Measurements from ENCODE around the gene C16orf87. TPM values are rescaled to one million over a fixed set of nuclear protein-coding genes. Genes with fewer than 3 reads are reported as not detected.

C16orf87 gene
- total RNA-seq, 1 donor from 2014 or later = 5.3 TPM

DNA sequence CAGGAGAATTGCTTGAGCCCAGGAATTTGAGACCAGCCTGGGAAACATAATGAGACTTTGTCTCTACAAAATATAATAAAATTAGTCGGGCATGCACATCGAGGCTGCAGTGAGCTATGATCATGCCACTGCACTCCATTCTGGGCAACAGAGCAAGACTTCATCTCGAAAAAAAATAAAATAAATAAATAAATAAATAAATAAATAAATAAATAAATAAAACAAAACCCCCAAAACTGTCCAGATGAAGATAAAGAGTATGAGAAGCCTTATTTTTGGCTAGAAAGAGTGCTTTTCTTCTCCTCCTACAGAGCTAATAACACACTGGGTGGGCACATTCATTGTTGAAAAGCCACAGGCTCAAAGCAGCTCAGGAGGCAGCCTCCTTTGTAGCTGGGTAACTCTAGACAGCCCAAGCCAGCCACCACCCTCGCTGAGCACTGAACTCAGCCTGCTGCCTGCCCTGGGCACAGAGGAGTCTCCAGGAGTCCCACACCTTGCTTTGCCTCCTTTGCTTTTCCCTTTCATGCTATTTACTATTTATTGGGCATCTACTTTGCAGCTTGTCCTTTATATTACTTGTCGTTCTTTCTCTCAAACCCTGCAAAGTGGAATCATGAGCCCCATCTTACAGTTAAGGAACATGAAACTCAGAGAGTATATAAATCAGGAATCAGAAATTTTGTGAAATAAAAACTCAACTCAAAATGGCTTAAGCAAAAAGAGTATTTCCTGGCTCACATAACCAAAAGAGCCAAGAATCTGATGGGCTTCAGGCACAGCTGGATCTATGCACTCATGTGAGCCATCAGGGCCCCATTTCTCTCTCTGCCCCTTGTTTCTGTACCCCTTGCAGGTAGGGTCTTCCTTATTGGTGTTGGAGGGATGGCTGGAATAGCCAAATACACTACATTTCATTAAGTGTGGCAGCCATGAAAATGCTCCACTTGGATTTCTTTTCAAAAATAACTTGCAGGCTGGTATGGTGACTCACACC, 18.1 kb upstream of the C16orf87 start:
- H3K4me3 ChIP-seq (ENCODE audit: low read depth, low read length) = no peak overlapping the region
- TF ChIP-seq, protein P1, sequence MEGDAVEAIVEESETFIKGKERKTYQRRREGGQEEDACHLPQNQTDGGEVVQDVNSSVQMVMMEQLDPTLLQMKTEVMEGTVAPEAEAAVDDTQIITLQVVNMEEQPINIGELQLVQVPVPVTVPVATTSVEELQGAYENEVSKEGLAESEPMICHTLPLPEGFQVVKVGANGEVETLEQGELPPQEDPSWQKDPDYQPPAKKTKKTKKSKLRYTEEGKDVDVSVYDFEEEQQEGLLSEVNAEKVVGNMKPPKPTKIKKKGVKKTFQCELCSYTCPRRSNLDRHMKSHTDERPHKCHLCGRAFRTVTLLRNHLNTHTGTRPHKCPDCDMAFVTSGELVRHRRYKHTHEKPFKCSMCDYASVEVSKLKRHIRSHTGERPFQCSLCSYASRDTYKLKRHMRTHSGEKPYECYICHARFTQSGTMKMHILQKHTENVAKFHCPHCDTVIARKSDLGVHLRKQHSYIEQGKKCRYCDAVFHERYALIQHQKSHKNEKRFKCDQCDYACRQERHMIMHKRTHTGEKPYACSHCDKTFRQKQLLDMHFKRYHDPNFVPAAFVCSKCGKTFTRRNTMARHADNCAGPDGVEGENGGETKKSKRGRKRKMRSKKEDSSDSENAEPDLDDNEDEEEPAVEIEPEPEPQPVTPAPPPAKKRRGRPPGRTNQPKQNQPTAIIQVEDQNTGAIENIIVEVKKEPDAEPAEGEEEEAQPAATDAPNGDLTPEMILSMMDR (IDR thresholded peaks at IDR 0.05; ENCODE audit: insufficient read depth, low read length, severe bottlenecking) = no peak
- FAIRE-seq (no peak), DNase-seq (ENCODE audit: low read depth) (no peak)
- H3K27me3 ChIP-seq (ENCODE audit: control insufficient read depth, insufficient read depth, low read length) = peaks cover 2% of the 10 kb centered on the region
- H3K36me3 ChIP-seq (ENCODE audit: control insufficient read depth, insufficient read depth, low read length) = no peaks in the 10 kb centered on the region

DNA sequence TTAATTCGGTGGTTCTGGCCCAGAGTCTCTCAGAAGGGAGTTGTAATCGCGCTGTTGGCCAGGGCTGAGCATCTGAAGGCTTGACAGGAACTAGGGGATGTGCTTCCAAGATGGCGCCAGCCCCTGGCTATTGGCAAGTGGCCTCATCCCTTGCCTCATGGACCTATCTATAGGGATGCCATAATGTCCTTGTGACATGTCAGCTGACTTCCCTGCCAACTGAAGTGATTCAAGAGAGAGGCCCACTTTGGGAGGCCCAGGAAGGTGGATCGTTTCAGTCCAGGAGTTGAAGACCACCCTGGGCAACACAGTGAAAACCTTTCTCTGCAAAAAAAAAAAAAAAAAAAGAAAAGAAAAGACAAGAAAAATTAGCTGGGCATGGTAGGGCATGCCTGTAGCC, 15.0 kb upstream of the C16orf87 start:
- no peaks in the 10 kb centered on the region for H3K36me3 ChIP-seq (ENCODE audit: control insufficient read depth, insufficient read depth, low read length)
- no peak for DNase-seq (ENCODE audit: low read depth)

DNA sequence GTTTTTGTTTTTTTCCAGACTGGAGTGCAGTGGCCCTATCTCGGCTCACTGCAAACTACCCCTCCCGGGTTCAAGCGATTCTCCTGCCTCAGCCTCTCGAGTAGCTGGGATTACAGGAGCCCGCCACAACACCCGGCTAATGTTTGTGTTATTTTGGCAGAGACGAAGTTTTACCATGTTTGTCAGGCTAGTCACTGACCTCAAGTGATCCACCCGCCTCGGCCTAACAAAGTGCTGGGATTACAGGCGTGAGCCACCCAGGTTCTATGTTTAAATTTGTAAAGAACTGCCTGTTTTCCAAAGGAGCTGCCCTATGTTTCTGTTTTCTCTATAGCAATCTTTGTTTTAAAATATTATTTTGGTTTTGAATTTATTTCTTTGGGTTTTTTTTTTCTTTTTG, 13.8 kb upstream of the C16orf87 start:
- DNase-seq (ENCODE audit: low read depth) = no peak
- FAIRE-seq = no peak
- Histone ChIP-seq H3K4me3 (ENCODE audit: low read depth, low read length) (no peak overlapping the region), H3K36me3 (ENCODE audit: control insufficient read depth, insufficient read depth, low read length) (no peaks in the 10 kb centered on the region), H3K27me3 (ENCODE audit: control insufficient read depth, insufficient read depth, low read length) (no peaks in the 10 kb centered on the region)
- TF ChIP-seq, protein P1 (IDR thresholded peaks at IDR 0.05; ENCODE audit: insufficient read depth, low read length, severe bottlenecking) = no peak

More for the DNA sequence above, 15.0 kb upstream of the C16orf87 start:
- peaks cover 2% of the 10 kb centered on the region for H3K27me3 ChIP-seq (ENCODE audit: control insufficient read depth, insufficient read depth, low read length)
- H3K4me3 ChIP-seq (ENCODE audit: low read depth, low read length) = no peak overlapping the region
- TF ChIP-seq, protein P1 (IDR thresholded peaks at IDR 0.05; ENCODE audit: insufficient read depth, low read length, severe bottlenecking) = no peak
- no peak for FAIRE-seq

DNA sequence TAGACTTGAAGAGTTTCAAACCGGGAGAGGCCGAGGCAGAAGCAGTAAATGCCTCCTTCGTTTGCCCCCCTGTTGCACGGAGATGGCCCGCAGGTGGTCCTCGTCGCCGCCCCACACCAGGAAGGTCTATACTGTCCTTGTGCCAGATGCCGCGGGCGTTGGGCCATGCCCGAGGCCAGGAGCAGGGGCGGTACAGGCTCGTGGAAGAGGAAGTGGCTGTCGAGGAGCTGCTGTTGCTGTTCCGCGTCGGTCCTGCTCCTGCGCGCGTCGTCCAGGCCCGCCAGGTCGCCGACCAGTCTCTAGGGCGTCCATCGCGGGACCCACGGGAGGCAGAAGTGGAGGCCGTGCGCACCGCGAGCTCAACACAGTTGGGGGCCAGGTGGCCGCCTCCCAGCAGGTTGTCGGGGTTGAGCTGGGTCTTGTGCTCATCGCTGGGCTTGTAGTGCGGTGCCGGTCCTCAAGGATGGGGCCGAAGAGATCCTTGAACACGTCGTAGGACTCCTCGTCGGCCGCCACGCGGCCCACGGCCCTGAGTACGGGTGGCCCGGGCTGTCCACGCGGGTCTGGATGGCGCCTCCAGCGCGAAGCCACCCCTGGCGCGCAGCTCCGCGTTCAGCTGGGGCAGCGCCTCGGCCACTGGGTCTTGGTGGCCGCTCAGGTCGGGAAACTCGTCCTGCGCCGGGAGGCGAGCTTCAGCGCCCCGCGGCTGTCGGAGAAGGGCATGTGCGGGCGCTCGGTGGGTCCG, 13.1 kb upstream of the C16orf87 start:
- FAIRE-seq (no peak), DNase-seq (ENCODE audit: low read depth) (no peak)
- Histone ChIP-seq H3K36me3 (ENCODE audit: control insufficient read depth, insufficient read depth, low read length) (no peaks in the 10 kb centered on the region), H3K27me3 (ENCODE audit: control insufficient read depth, insufficient read depth, low read length) (no peaks in the 10 kb centered on the region), H3K4me3 (ENCODE audit: low read depth, low read length) (no peak overlapping the region)
- TF ChIP-seq, protein P1 (IDR thresholded peaks at IDR 0.05; ENCODE audit: insufficient read depth, low read length, severe bottlenecking) = no peak

DNA sequence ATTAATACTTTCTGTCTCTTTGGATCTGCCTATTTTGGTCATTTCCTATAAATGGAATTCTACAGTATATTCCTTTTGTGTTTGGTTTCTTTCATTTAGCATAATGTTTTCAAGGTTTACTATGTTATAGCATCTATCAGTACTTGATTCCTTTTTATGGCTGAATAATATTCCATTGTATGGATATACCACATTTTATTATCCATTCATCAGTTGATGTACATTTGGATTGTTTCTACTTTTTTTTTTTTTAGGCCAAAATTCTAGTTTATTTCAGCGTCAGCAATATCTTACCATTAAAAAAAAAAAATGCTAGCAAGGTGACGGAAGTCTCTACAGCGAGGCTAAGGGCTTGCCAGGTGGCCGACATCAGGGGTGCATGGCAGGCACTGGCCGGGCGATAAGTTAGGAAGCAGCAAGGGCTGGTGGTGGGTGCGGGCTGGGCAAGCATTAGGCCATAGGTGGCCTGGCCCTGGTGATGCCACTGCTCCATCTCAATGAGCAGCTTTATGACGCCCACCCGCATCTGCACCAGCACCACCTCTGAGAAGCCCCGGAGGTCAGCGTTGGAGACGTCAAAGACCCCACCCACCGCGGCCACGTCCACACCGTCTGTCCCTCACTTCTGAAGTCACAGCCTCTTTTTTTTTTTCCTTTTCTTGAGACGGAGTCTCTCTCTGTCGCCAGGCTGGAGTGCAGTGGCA, 11.4 kb upstream of the C16orf87 start:
- FAIRE-seq (no peak), DNase-seq (ENCODE audit: low read depth) (no peak)
- TF ChIP-seq, protein P1 (IDR thresholded peaks at IDR 0.05; ENCODE audit: insufficient read depth, low read length, severe bottlenecking) = no peak
- Histone ChIP-seq H3K36me3 (ENCODE audit: control insufficient read depth, insufficient read depth, low read length) (no peaks in the 10 kb centered on the region), H3K27me3 (ENCODE audit: control insufficient read depth, insufficient read depth, low read length) (no peaks in the 10 kb centered on the region), H3K4me3 (ENCODE audit: low read depth, low read length) (no peak overlapping the region)
